ENCODE data around the gene CNNM3.

DNA sequence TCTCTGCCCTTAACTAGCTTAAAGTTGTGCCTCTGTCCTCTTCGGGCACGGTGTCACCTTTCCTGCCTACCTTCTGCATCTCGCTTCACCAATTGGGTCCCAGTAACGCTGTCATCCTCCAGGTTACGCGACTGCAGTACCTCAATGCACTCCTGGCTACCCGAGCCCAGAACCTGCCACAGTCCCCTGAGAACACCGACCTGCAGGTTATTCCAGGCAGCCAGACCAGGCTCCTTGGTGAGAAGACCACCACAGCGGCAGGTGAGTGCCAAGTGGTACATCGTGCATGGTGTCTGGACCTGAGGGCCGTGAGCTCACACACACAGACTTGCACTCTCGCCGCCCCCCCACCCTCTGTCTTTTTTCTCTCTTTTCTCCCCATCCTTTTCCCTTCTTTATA, 12.8 kb downstream of the CNNM3 start:
- TF ChIP-seq, protein P1, sequence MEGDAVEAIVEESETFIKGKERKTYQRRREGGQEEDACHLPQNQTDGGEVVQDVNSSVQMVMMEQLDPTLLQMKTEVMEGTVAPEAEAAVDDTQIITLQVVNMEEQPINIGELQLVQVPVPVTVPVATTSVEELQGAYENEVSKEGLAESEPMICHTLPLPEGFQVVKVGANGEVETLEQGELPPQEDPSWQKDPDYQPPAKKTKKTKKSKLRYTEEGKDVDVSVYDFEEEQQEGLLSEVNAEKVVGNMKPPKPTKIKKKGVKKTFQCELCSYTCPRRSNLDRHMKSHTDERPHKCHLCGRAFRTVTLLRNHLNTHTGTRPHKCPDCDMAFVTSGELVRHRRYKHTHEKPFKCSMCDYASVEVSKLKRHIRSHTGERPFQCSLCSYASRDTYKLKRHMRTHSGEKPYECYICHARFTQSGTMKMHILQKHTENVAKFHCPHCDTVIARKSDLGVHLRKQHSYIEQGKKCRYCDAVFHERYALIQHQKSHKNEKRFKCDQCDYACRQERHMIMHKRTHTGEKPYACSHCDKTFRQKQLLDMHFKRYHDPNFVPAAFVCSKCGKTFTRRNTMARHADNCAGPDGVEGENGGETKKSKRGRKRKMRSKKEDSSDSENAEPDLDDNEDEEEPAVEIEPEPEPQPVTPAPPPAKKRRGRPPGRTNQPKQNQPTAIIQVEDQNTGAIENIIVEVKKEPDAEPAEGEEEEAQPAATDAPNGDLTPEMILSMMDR (IDR thresholded peaks at IDR 0.05): no peak
- no peak for TF ChIP-seq ZFX (IDR thresholded peaks at IDR 0.05; ENCODE audit: borderline replicate concordance)
